ENCODE data around the gene CDH8.
"Not testable (repeated sequence)": the region's sequence is repeated elsewhere in the genome, so short reads cannot be mapped to it uniquely, and the experiment has no call there.

Gene CDH8

GRCh38 chr16:61926766-61927165 is 109.5 kb downstream of the CDH8 start:
- no peak for DNase-seq

DNA sequence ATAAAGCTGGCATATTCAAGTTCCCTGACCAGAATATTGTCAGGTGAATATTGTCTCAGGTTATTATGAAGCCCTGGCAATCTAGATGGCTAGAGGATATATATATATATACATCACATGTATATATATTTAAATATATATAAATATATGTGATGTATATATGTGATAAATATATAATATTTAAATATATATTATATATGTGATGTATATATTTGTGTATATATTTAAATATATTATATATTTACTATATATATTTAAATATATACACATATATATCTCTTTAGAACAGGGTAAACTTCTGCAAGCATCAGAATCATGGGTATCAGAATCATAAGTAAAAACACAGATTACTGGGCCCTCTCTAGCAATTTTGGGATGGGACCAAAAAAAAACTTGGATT is 112.6 kb downstream of the CDH8 start:
- no peak for DNase-seq

DNA sequence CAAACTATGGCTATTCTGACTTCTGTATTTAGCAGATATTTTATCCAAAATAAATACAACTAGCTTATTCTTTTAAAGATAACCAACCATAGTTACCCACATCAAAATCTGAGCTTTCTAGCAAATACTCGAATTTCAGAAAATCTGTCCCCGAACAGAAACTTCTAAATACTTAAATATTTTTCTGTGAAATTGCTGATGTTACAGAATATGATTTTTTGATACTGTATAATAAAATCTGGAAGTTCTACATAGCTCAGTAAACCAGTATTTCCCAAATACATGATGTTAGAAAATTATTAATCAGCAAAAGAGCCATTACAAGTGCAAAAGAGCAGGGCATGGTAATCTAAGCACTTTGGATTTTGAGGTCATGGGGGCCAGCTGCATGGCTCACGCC is 114.9 kb downstream of the CDH8 start:
- no peak for DNase-seq

DNA sequence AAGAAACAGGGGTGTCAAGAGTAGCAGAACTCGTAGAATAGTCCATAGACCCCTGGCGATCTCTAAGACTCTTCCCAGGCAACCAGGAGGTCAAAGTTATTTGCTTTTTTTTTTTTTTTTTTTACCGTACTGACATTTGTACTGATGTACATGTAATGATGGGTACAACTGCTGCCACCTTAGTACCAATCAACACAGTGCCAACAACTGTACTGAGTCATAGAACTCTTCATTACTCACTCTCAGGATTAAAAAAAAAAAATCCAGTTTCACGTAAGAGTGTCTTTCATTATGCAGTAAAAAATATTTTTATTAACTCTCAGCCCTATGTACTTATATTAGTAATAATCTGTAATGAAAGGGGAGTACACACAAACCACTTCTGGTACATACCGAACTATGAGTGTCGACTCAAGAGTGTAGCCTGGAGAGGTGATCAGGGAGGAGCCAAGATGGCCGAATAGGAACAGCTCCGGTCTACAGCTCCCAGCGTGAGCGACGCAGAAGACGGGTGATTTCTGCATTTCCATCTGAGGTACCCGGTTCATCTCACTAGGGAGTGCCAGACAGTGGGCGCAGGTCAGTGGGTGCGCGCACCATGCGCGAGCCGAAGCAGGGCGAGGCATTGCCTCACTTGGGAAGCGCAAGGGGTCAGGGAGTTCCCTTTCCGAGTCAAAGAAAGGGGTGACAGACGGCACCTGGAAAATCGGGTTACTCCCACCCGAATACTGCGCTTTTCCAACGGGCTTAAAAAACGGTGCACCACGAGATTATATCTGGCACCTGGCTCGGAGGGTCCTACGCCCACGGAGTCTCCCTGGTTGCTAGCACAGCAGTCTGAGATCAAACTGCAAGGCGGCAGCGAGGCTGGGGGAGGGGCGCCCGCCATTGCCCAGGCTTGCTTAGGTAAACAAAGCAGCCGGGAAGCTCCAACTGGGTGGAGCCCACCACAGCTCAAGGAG is 118.1 kb downstream of the CDH8 start:
- not testable (repeated sequence) for DNase-seq

GRCh38 chr16:61915569-61915968 is 120.7 kb downstream of the CDH8 start:
- no peak for DNase-seq

DNA sequence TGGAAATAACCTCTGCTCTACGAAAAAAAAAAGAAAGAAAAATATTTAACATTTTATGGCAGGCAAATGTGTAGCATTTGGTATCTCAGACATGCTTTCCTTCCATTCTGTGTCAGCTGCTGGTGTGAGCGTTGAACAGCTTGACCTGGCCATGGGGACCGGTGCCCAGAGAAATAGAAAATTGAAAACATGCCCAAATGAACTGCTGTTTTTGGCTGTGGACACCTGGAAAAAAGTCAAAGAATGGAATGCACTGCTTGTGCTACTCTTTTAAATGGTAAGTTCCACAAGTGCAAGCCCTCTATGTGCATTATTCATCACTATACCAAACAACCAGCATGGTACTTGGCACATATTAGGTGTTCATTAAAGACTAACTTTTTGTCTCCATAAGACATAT is 127.2 kb downstream of the CDH8 start:
- no peak for DNase-seq

DNA sequence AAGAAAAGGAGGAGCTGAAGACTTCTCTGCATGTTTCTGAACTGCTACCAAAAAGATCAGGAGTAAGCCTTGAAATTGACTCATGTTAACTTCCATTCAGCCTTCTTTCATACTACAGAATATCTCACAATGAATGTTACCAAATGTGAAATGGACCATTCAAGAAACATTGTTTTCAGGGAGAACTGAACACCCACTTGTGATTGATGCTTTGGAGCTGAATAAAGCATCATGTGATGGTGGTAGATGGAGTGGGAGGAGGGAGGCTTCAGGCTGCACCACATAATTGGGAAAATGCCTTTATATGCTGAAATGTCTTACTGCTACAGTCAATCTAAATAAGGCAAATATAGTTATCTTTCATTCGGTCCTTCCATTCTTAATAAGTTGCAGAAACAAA is 127.8 kb downstream of the CDH8 start:
- DNase-seq = no peak

DNA sequence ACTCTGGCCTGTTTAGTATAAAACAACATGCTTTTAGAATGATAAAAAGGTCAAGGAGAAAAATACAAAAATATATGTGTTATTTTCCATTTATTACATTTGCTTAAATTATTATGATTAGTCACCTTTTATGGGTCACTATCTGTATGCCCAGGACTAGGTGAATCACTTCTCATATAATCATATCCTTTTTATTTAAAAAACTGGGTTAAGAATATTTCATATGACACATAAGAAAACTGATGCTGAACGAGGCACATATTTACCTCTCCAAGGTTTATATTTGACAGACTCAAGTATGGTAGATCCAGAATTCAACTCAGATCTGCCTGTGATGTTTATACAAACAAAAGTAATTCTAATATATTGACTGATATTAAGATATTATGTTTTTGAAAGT is 134.5 kb downstream of the CDH8 start:
- DNase-seq = no peak

DNA sequence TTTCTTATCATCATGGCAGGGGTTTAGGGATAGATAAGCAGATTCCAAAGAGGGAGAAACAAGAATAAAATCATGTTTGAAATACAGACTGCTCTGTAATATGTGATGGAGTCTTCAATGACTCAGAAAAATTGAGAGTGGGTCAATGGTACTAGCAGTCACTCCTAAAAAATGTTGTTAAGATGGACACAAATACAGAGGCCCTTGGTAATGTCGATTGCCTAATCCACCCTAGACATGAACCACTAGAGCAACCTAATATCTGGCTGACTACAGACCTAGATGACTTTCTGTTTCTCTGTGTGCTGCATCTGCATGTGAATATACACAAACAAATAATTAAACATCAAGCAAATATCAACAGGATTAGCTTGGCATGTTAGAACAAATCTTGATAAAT is 135.8 kb downstream of the CDH8 start:
- no peak for DNase-seq

GRCh38 chr16:61897657-61898056 is 138.6 kb downstream of the CDH8 start:
- DNase-seq = no peak

DNA sequence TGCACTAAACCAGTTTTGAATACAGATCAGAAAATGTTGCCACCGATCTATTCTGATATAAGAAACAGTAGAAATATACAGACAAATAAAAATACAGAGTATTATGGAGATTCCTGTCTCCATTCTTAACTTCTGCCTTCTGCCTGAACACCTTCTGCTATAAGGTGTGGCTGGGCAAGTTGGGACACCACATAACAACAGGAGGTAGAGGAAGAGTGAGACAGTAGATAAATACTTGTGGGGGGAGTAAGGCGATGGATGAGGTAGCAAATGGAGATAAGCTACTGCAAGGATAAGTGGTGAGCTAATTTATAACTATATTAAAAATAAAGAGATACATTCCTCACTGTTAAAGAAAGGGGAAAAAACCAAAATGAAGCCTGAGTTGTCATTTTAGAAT is 143.7 kb downstream of the CDH8 start:
- DNase-seq = no peak

DNA sequence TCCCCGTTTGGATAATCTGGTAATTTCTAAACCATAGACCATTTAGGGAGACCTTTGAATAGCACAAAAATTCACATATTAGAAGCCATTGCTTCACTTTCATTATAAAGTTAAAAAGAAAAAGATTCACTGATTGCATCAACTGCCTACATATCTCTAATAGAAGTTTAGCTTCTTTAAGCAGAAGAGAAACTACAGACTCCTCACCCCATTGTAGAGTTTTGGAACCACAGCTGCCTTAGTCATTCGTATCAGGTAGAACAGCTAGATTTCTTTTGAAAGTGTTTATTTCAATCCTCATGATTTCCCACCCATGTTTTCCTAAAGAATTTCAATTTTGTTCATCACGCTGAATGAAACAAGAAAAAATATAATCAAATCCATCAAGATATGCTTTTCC is 144.8 kb downstream of the CDH8 start:
- DNase-seq = no peak

- no peak for DNase-seq
These were observed 145.9 kb downstream of the CDH8 start for GRCh38 chr16:61890386-61890785.

DNA sequence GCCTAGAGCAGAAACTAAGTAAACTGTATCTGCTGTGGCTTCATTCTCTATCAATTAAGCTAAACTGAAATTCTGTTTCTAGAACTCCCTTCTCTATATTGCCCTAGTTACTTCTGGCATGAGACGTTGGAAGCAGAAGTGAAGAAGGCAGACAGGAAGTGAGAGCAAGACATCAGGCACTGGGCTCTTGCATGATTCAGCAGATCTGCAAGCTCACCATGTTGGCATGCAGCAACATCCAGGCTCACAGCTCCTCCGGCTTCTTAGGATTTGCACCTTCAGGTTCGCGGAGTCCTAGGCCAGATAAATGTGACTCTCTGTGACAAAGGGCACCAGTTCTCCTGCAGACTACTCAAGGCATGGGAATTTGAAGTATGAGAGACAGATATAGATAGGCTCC is 148.3 kb downstream of the CDH8 start:
- no peak for DNase-seq

DNA sequence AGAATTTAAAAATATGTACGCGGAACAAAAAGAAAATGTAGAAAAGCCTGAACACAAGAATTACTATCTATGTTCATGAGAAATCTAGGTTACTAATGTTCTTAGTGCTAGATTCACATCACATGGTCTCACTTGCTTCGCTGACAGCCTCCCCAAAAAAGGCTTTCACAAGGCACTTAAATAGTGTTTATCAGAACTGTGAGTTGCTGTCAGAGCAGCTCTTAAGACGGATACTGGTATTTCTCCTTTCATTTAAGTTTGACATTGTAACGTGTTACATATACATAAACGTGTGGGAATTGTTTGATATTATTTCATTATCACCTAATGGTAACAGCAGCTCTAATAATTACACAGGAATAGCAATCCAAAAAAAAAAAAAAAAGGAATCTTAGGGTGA is 150.9 kb downstream of the CDH8 start:
- DNase-seq = no peak

DNA sequence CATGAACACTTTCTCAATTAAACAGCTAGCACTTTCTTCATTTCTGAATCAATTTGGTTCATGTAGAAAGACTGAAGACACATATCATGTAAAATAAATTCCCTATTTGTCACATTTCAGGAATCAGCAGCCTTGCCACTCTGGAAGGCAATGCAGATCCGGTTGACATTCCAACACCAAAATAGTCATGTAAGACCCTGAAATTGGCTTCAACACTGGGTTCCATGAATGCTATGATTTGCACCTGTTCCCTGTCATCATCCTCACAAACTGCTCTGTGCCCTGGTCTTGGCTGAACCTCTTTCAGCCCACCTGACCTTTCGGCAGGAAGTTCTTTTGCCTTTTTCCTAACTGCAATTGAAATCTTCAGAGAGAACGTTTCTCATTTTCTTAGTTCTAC is 156.9 kb downstream of the CDH8 start:
- DNase-seq = no peak

GRCh38 chr16:61877436-61877835 is 158.8 kb downstream of the CDH8 start:
- no peak for DNase-seq

- no peak for DNase-seq
These were observed 163.5 kb downstream of the CDH8 start for GRCh38 chr16:61872778-61873119.

DNA sequence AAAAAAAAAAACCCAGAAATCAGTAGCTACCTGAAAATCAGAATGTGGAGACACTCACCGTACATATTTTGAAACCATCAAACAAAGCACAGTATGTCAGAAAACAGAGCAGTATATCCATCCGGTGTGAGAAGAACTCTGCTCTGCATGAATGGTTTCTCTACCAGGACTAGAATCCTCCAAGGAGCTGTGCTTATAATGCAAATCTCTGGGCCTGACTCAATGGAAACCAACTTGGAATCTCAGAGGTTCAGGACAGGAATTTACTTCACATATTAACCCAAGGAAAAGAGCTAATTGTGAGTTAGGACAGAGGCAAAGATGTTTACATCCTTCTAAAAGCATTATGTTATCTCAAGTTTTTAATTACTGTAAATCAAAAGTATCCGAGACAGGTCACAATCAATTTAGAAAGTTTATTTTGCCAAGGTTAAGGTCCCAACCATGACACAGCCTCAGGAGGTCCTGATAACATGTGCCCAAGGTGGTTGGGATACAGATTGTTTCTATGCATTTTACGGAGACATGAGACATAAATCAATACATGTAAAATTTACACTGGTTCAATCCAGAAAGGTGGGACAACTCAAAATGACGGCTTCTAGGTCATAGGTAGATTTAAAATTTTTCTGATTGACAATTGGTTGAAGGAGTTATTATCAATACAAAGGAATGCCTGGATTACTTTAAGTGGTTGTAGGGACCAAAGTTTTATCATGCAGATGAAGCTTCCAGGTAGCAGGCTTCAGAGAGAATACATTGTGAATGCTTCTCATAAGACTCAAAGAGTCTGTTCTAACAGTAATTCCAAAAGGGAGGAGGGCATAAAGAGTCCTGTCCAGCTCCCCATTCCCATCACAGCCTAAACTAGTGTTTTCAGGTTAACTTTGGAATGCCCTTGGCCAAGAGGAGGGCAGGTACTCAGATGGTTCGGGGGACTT is 164.1 kb downstream of the CDH8 start:
- no peak for DNase-seq

DNA sequence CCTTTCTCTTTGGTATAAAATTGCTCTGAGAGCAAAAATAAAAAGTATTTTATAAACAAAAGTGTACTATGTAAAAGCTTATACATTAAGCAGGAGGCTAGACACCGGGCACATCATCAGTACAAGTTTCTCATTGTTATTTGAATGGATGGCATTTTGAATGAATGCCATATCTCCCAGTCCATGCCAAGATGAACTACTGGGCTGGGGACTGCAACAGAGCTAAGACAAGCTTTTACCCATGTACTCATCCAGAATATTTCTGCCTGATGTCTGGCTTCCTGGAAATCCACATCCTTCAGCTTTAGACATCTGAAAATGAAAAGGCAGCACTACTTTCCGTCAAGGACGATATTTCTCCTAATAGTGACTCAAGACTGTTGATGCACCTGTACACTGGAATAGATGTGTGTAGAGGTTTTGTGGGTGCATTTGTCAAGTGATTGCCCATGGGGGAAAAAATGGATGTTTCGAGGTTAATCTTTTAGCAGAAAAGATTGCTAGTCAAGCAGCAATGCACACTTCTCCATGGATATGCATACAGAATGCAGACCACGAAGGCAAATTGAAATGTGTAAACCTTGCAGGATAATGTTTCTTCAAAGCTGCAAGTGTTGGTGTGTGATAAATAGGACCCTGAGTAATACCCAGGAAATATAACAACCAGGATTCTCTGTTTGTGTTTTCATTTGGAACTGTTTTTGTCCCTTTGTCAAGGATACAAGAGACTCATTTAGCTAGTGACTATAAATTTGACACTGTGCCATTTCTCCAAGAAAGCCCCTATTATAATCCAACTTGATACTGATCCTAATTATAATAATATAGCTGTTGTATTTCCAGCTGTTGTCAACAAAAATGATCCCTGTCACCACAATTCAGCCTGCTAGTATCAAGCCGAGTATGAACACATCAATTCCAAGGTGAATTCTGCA is 173.8 kb downstream of the CDH8 start:
- no peak for DNase-seq

DNA sequence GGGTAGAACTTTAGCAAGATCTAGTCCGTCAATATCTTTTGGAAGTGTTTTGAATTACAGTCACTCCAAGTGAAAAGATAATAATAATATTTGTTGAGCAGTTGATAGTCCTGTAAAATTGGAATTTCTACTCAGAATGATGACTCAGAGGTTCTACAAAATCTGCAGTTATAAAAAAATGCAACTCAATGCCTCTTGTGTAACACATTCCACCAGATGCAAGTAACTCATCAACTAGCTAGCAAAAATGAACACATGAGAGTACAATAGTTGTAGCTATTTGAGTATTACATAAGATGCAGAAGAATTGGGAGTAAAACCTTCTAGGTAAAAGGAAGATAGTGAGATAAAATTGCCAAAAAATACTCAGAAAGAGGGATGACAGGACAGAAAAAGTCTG is 177.2 kb downstream of the CDH8 start:
- DNase-seq = no peak

DNA sequence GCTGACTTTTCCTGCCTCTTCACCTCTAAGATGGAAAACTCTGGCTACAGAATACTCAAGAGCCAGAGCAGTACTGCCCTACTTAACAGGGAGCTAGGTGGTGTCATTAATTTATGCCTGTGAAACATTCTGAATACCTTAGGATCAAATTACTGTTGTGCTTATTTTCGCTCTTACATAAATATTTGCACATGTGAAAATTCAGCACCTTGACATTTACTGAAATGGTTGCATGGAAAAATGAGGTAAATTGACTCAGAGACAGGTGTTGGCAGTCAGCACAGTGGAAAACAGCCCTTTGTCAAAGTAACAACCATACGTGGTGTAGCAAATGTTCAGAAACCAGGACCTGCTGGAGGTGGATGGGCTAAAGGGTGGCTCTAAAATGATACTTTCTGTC is 193.6 kb downstream of the CDH8 start:
- no peak for DNase-seq

Measured in stimulated activated CD4-positive, alpha-beta T cell treated with anti-CD3 and anti-CD28 coated beads, Interleukin-2, amount 100 ng/mL, for 48 hours (primary cell).